ENCODE measurements around the gene PDGFD. TPM values are rescaled to one million over a fixed set of nuclear protein-coding genes. Genes with fewer than 3 reads are reported as not detected.

Gene PDGFD
- polyA plus RNA-seq, 1 of the 3 experiments (the other 2 are of a cell fraction), result 4.8 TPM

- no peak for DNase-seq
- whole genome bisulfite sequencing (ENCODE audit: low lambda C conversion rate), result 88% methylated on average over 3 of the region's 3 CpGs
- H3K4me1 ChIP-seq (ENCODE audit: control insufficient read depth in 1 of 2, insufficient read depth in 2 of 2, low read depth in 1 of 2, low read length in 1 of 2), result no peaks in the 10 kb centered on the region; a peak in 1 of 4 replicates
- no peaks in the 10 kb centered on the region for H3F3A ChIP-seq (replicated peaks; ENCODE audit: insufficient read depth)
- no peaks in the 10 kb centered on the region for H3K79me2 ChIP-seq (ENCODE audit: insufficient read depth)
- ChIA-PET CTCF (interaction anchor here (1.2 kb wide), 1 partner anchor 13 kb away, joined by 3 read pairs; no protein-coding TSS in a partner anchor), POLR2A (no interaction called here)
- H3K27ac ChIP-seq (ENCODE audit: low read depth in 2 of 2, low read length in 1 of 2), result no peak overlapping the region
- H3K9me2 ChIP-seq, result no peaks in the 10 kb centered on the region
- no peak overlapping the region for H3K4me2 ChIP-seq
- no peaks in the 10 kb centered on the region for H3K27me3 ChIP-seq (ENCODE audit: insufficient read depth)
- no peak for TF ChIP-seq CTCF (IDR thresholded peaks at IDR 0.05)
- no peak for TF ChIP-seq YY1 (IDR thresholded peaks at IDR 0.05; ENCODE audit: low read depth)
- TF ChIP-seq NRF1 (IDR thresholded peaks at IDR 0.05; ENCODE audit: low read depth, low read length), result no peak
- no peak for TF ChIP-seq RXRA (IDR thresholded peaks at IDR 0.05; ENCODE audit: borderline replicate concordance, low read depth)
- no peak for TF ChIP-seq RAD21 (IDR thresholded peaks at IDR 0.05; ENCODE audit: low read length)
- no peak for TF ChIP-seq RCOR1 (IDR thresholded peaks at IDR 0.05; ENCODE audit: low read length)
- TF ChIP-seq EP300 (IDR thresholded peaks at IDR 0.05; ENCODE audit: borderline replicate concordance in 1 of 2, low read depth in 1 of 2, low read length in 1 of 2), result no peak
- no peak for TF ChIP-seq REST (IDR thresholded peaks at IDR 0.05; ENCODE audit: low read depth, low read length)
- TF ChIP-seq MEF2A (IDR thresholded peaks at IDR 0.05; ENCODE audit: borderline replicate concordance, low read depth), result no peak
- no peak for TF ChIP-seq NFIC (IDR thresholded peaks at IDR 0.05; ENCODE audit: borderline replicate concordance)
- no peak for TF ChIP-seq ELF1 (IDR thresholded peaks at IDR 0.05)
- TF ChIP-seq TCF12 (IDR thresholded peaks at IDR 0.05), result no peak
- no peak for TF ChIP-seq FOXJ3 (CRISPR knock-in tag; IDR thresholded peaks at IDR 0.05)
- TF ChIP-seq GABPA (IDR thresholded peaks at IDR 0.05; ENCODE audit: low read depth), result no peak
- no peak for TF ChIP-seq EZH2phosphoT487 (IDR thresholded peaks at IDR 0.05; ENCODE audit: borderline replicate concordance, low read depth)
- no peak for TF ChIP-seq RFX5 (IDR thresholded peaks at IDR 0.05; ENCODE audit: low read length)
- TF ChIP-seq PBX3 (IDR thresholded peaks at IDR 0.05), result no peak
- no peak for TF ChIP-seq FOXM1 (IDR thresholded peaks at IDR 0.05; ENCODE audit: low read depth)
- no peaks in the 10 kb centered on the region for H4K20me1 ChIP-seq (ENCODE audit: insufficient read depth)
- H3K4me3 ChIP-seq (ENCODE audit: low read depth in 2 of 2, low read length in 1 of 2), result no peak overlapping the region
- H3K36me3 ChIP-seq (replicated peaks in 1 of 2; ENCODE audit: control insufficient read depth in 1 of 2, insufficient read depth in 2 of 2, low read length in 1 of 2), result no peaks in the 10 kb centered on the region
- no peaks in the 10 kb centered on the region for H3K9me3 ChIP-seq
- no peak overlapping the region for H3K9ac ChIP-seq
- H2AFZ ChIP-seq (ENCODE audit: low read depth), result no peak overlapping the region
Measured at GRCh38 chr11:103862802-103863174, 301.2 kb downstream of the PDGFD start.
